GM18858 (cell line): ENCODE results near the gene ASIC4.

Experiments used
- ATAC-seq: cut with Tn5 transposase; IDR thresholded peaks from one replicate; pipeline ENCODE4 v1.9.1; 2021; ENCODE audit not compliant: unreplicated experiment

Gene ASIC4

DNA sequence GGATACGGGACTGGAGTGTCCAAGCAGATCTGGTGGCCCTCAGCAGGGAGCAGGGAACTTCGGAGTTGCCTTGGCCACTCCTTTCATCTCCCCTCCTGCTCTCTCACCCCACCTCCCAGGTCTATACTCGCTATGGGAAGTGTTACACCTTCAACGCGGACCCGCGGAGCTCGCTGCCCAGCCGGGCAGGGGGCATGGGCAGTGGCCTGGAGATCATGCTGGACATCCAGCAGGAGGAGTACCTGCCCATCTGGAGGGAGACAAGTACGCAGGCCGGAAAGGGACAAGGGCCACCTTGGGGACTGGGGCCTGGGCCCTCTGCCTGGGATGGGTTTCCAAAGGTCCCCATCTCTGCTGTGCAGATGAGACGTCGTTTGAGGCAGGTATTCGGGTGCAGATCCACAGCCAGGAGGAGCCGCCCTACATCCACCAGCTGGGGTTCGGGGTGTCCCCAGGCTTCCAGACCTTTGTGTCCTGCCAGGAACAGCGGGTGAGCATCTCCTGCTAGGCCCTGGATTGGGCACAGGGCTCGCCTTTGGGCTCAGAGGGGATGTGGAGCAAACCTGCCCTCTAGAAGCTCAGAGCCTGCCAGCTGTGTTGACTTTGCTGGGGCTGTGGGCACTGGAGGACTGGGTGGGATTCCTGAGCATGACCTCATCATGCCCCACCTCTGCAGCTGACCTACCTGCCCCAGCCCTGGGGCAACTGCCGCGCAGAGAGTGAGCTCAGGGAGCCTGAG lies 17.5 kb downstream of the ASIC4 start:
- no peak for ATAC-seq

DNA sequence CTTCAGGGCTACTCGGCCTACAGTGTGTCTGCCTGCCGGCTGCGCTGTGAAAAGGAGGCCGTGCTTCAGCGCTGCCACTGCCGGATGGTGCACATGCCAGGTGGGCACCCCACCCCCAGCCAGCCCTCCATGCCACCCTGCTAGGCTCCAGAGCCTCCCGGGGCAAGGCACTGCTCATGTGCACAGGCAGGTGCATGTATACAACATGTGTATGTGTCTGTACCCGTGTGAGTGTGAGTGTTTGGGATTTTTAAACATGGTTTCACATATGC lies 18.0 kb downstream of the ASIC4 start:
- ATAC-seq, result no peak

DNA sequence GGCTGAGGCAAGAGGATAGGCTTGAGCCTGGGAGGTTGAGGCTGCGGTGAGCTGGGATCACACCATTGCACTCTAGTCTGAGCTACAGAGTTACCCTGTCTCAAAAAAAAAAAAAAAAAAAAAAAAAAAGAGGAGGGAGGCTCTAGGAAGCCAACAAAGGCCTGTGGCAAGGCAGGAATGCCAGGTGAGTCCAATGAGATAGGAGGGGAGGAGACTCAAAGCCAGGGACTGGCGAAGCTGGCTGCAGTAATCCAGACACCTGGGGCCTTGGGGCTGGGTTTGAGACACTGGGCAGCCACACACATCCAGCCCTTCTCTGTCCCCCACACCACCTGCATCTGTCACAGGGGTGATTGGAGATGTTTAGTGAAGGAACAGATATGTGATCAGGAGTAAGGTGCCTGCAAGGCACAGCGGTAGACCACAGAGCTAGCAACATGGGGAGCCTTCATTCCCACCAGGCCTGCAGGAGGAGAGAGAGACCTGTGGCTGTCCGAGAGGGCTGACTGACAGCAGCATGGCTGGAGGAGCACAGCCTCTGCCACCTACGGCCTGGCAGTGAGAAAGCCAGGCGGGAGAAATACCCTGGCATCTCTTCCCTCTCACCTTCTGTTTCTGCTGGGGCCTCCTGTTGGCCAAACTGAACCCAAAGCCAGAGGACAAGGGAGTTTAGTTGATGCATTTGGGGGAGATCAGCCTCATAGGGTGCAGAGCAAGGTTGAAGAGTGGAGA lies 19.8 kb downstream of the ASIC4 start:
- ATAC-seq, result no peak

DNA sequence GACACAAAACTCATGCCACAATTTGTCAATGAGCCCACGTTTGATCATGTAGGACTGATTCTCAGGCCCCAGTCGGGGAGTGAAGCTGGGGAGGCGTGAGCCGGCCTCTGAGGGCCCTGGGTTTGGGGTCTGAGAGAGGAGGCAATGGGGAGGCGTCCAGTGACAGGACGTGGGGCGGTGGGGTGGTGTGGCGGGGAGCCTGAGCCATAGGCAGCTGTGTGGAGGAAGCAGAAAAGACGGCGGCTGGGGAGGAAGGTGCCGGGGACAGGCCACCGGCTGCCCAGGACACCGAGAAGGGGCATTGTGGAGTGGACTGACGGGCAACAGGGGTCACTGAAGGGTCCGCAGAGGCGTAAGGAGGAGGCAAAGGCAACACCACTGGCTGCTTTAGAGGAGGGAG lies 22.1 kb downstream of the ASIC4 start:
- no peak for ATAC-seq

DNA sequence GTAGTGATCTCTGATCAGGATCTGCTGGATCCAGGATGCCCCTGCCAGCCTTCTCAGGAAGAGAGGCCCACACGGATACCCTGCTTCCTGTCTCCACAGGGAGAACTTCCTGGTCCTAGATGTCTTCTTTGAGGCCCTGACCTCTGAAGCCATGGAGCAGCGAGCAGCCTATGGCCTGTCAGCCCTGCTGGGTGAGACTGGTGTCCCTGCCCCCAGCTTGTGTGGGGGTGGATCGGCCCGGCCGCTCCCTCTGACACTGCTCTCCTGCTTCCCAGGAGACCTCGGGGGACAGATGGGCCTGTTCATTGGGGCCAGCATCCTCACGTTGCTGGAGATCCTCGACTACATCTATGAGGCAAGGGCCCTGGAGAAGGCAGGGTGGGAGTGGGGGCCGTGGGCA lies 22.7 kb downstream of the ASIC4 start:
- ATAC-seq, result no peak

DNA sequence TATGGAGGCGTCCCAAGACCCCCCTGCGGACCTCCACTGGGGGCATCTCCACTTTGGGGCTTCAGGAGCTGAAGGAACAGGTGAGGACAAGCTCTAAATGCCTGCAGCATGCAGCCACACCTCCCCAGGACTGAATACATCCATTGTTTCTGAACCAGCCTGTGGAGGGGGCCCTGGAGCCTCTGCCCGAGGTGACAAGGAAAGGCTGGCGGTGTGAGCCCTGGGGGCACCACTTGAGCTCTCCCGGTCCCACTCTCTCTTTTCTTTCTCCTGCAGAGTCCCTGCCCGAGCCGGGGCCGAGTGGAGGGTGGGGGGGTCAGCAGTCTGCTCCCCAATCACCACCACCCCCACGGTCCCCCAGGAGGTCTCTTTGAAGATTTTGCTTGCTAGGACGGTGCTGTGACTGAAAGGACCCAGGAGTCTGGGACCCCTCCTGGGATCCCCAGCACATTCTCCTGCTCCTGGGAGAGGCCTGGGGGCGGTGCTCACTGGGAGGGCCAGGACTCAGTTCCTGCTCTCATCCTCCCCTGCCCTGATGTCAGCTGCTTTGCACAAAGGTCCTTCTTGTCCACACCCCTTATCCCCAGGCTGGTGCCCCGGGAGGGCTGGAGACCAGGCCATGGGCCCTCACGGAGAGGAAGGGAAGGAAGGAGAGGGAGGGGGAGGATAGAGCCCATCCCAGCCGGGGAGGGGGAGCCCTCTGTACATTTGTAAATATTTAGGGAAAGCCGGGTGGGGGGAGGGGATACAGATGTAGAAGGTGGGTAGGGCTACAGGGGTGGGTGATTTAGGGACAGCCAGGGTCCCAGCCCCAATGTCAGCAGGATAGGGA lies 23.6 kb downstream of the ASIC4 start:
- no peak for ATAC-seq

DNA sequence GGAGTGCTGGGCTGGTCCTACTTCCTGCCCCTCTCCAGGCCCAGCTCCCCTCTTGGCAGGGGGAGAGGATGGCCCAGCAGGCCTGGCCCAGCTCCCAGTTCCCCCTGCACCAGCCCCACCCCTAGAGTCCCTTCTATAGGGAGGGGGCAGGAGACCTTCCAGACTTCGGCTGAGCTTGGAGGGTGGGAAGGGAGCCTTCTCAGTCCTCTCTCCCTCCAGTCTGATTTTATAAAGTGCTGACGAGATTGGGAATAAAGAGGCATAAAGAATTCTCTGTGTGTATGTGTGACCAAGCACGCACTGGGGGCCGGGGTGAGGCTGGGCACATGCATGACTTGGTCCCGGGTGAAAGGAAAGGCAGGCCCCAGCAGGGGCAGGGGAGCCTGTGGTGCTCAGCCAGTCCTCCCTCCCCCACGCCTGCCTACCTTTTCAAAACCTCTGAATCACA lies 24.2 kb downstream of the ASIC4 start:
- ATAC-seq, result no peak

DNA sequence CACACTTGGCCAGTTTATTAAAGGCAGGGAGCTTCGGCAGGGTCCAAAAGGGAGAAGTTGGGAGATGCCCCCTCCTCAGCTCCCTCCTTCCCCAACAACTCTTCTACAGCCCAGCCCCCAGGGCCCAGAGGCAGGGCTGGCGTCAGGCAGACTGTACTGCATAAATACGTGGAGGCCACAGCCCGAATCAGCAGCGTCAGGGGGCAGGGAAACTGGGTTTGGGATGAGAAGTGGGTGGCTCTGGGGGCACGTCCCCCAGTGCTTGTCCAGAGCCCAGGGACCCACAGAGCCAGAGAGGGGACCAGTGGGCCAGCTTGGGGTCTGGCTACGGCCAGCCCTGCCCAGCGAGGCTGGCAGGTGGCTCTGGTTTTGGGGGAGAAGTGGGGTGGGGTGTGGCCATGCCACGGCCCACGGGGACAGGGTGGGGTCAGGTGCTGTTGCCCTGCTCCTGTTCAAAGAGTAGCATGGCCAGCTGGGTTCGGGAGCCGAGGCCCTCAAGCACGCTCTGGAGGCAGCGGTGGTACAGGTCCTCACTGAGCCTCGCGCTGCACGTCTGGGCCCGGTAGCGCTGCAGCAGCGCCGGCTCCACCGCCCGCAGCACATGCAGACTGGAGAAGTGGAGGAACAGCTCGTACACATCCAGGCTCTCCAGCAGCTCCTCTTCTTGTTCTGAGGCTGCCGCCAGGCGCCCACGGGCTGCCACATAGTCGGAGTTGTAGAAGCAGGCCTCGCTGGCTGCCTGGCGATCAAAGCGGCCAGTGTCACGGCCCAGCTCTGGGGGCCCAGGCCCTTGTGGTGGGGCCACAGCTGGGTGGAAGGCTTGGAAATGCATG lies 24.9 kb downstream of the ASIC4 start:
- ATAC-seq, result no peak

DNA sequence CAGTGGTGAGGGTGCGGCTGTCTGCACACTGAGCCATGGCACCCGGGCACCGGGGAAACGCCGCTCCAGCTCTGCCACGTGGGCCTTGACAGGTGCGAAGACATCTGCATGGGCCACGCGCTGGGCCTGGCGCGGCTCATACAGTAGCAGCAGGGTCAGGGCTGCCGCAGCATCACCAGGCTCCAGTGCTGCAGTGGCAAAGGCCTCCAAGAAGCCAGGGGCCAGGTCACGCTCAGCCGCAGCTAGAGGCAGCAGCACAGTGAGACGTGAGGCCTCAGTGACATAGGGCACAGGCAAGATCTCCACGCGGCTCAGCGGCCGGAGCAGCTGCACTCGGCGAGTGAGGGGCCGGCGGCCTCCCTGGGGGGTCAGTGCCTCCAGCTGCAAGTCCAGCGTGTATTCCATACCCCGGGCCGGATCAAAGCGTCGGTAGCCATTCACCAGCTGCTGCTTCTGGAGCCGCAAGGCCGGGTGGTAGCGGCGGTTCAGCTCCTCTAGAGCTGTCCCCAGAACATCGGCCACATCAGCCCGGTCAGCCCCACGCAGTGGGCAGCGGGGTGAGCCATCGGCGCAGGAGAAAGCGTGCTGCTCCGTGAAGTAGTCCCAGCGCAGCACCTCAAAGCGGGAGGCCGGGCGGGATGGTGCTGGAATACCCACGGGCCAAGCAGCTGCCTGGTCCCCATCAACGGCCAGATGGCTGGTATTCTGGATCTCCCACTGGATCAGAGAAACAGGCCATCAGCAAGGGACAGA lies 25.8 kb downstream of the ASIC4 start:
- ATAC-seq, result no peak

DNA sequence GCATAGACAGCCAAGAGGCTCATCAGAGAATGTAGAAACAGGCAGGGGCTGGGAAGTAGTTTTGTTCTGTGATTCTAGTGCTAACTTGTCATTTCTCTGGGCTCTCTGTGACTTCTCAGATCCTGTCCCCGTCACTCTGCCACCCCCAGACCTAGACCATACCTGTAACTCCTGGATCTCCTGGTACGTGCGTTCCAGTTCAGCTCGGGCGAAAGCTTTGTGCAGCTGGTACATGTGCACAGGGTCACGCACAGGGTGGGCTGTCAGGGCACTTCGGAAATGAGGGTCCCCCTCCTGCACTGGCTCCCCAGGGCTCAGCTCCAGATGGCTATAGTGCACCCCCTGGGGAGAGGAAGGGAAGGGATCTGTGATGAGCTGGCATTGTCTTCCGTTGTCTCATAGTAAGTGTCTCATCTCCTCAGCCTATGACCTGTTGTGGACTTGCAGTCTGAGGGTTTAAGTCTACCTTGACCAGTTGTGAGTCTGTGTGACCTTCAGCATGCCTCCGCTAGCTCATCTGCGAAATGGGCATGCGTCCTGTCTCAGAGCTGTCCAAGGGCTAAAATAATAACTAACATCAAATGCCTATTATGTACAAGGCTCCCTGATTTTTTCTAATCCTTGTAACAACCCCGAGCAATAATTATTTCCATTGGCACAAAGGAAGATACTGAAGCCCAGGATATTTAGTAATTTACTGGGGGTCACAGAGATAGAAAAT lies 26.7 kb downstream of the ASIC4 start:
- ATAC-seq, result no peak

DNA sequence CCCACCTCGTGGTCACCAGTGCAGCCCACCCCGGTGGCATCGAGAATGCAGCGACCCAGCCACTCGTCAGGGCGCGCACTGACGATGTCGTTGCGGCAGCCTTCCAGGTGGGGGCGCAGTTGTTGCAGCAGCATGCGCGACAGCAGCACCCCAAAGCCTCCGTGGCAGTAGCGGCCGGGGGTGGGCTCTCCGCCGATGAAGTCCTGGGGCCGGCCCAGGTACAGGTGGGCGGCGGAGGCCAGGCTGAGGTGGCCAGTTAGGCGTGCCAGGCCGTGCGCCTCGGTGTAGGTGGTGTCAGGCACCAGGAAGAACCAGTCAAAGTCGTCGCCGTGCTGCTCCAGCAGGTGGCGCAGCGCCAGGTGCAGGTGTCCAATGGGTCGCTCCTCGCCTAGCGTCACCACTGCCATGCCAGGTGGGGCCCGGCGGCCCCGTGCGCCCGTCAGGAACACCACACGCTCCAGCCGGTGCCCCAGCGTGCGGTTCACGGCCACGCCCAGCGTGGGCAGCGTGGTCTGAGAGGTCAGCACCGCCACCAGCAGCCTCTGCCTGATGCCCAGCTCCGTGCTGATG lies 27.4 kb downstream of the ASIC4 start:
- peak; percentile 45 for ATAC-seq

DNA sequence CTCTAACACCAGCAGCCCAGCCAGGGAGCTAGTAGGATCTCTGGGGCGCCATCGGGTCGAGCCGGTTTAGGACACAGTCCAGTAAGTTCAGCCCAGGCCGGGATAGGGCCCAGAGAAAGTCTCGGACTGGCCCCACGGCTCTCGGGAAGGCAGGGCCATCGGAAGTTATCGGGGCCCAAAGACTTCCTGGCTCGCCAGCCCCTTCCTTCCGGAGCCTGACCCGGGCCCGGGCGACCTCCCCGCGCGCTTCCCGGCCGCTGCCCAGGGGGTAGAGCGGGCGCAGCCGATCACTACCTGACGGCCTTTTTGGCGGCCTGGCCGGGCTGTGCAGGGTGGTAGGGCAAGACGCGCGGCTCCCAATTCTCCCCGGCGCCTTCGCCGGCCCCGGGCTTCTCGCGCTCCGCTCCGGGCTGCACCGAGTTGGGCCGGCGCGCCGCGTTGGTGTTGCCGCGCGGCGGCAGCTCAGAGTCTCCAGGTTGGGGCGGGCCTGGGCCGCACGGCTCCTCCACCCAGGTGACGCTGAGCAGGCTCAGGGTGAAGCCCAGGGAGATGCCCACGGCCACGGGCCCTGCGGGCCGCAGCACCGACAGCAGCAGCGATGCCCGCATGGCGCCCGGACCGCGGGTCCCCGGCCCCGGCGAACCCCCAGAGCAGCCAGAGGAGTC lies 28.8 kb downstream of the ASIC4 start:
- ATAC-seq, result peak; percentile 26

DNA sequence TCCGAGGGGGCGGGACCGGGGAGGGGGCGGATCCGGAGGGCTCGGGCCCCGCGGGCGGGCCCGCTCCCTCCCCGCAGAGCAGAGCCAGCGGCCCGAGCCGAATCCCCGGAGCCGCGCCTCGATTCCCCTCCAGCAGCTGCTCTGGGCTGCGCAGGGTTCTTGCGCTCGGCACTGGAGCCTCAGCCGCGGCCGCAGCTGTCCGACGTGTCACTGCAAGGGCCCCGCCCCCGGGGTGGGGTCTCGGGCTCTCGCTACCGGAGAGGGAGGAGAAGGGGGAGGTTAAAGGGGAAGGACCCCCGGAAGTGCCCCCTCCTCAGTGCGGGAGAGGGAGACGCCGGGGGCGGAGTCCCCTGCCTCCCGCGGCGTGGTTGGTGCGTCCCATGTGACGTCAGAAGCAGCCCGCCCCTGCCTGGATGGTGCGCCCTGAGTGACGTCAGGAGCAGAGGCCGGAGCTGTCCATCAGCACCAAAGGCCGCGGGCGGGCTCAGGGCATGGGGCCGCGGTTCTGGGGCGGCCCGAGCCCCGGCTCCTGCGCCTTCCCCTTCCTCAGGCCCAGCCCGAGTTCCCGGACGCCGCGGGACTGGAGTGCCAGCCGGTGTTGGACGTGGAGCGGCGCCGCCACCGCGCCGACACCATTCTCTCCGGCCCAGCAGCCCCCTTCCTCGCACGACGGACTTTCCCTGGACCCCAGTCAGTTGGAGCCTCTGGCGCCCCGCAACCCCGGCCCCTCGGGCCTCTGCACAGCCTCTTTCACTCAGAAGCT lies 29.5 kb downstream of the ASIC4 start, which contains the start of the genes CHPF and TMEM198:
CHPF (minus strand) TSS at position 214 of the 763 bp plus-strand sequence. CDS start 271 bp downstream, outside the sequence.
TMEM198 (plus strand) TSS at position 433 of the 763 bp plus-strand sequence. CDS start 700 bp downstream, outside the sequence.
- ATAC-seq, result peak; percentile 65

DNA sequence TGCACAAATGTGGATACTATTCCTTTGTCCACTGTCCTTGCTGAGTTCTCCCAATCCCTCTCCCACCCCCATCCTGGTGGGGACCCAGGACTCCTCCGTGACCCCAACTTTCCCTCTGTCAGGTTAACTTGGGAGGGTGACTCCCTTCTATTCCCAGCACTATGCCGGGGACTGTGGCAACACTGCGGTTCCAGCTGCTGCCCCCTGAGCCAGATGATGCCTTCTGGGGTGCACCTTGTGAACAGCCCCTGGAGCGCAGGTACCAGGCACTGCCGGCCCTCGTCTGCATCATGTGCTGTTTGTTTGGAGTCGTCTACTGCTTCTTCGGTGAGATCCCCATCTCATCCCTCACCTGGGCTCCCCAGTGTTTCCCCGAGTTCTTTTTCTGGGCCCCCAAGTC lies 30.3 kb downstream of the ASIC4 start:
- ATAC-seq, result no peak

DNA sequence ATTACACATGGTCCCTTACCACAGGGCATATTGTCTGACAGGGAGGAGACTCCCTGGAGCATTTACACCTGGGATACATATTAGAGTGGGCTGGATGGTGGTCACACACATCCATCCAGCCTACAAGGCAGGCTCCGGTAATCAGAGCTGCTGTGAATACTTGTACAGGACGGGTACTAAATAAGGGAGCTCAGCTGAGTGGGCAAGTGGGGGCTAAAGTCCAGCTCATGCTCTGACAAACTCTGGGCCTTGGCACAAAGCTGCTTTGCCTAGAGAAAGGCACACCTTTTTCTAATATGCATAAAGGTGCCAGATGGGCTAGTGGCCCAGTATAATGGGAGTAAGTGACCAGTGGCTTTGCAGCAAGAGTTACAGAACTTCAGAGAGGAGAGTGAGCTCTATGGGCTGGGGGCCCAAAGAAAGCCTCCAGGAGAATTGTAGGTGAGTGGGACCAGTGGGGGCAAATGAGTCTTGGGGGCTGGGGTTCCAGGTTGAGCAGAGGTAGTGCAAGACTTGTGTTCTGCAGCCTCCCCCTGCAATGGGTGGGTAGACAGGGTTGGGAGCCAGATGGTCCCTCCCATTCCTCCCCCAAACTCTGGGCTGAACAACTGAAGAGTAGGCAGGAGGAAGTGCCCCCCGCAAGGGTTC lies 31.1 kb downstream of the ASIC4 start:
- ATAC-seq, result no peak

DNA sequence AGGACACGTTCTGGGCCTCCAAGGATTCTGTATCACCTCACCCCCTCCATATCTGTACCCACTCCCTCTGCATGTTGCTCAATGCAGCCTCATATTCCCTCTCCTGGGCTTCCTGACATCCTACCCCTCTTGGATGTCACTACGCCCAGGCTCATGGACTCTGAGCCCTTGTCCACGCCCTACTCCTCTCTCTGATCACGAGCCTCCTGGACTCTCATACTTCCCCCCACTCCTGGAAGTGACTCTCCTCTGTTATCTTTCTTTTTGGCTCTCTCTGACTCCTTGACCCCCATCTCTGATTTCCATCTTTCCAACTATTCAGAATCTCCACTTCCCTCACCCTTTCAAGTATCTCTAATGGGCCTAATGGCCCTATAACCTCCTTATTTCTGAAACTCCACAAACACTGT lies 31.7 kb downstream of the ASIC4 start:
- ATAC-seq, result no peak

DNA sequence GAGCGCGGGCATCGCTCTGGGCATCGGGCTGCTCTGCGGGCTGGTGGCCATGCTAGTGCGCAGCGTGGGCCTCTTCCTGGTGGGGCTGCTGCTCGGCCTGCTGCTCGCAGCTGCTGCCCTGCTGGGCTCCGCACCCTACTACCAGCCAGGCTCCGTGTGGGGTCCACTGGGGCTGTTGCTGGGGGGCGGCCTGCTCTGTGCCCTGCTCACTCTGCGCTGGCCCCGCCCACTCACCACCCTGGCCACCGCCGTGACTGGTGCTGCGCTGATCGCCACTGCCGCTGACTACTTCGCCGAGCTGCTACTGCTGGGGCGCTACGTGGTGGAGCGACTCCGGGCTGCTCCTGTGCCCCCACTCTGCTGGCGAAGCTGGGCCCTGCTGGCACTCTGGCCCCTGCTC lies 33.3 kb downstream of the ASIC4 start:
- ATAC-seq, result no peak
